NB4 (cell line): Measurements from ENCODE around the gene MAST1.

Source experiments
- DNase-seq: peaks from one replicate; pipeline ENCODE4 v3.0.0; 2010; ENCODE audit warnings: low read depth
- H3K4me3 ChIP-seq: one replicate; pipeline ENCODE4 v1.5.1; 2011; ENCODE audit warnings: mild to moderate bottlenecking, low read depth, low read length, moderate library complexity
- MYC ChIP-seq: IDR thresholded peaks from 2 replicates; pipeline ENCODE4 v1.6.1; 2011; ENCODE audit warnings: low read depth, low read length
- POLR2A ChIP-seq: IDR thresholded peaks from 2 replicates; pipeline ENCODE4 v1.6.1; 2011; ENCODE audit warnings: mild to moderate bottlenecking; ENCODE audit not compliant: insufficient read length; ENCODE audit errors: extremely low read depth
- TF ChIP-seq, protein P1 (sequence below): IDR thresholded peaks from one replicate; pipeline ENCODE4 v1.5.1; 2012; ENCODE audit warnings: low read depth, low read length
- TF ChIP-seq, protein P2 (sequence below): IDR thresholded peaks from 2 replicates; pipeline ENCODE4 v1.6.1; 2011; ENCODE audit warnings: low read depth, low read length

MAST1 gene

DNA sequence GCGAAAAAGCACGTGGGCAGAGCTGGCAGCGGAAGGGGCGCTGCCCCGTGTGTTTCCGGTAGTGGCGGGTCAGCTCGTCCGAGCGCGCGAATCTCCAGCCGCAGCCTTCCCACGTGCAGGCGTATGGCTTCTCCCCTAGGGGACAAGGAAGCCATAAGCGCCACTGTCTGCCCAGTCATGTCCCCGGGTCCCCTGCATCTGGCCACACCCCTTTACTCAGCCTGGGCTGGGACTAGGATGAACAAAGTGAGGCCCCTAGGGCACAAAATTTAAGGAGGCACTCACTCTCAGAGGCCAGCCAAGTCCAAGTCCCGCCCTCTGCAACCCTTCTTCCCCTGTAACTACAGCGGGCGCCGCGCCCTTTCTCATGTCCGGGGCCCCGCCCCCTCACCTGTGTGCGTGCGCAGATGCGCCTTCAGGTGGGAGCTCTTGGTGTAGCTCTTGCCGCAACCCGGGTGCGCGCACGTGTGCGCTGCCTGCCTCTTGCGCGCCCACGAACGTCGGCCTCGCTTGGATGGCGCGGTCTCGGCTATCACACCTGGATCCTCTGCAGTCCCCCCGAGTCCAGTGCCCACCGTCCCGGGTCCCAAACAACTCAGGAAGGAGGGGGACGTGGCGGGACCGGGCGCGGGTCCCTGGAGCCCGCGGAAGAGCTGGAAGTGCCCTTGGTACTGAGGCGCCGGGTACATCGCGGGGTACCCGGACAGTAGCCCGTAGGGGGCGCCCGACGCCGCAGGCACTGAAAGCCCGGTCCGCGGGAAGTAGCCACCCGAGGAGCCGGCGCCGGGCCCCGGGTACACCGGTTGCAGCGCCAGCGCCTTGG, 46.8 kb downstream of the MAST1 start:
- TF ChIP-seq, protein P1, sequence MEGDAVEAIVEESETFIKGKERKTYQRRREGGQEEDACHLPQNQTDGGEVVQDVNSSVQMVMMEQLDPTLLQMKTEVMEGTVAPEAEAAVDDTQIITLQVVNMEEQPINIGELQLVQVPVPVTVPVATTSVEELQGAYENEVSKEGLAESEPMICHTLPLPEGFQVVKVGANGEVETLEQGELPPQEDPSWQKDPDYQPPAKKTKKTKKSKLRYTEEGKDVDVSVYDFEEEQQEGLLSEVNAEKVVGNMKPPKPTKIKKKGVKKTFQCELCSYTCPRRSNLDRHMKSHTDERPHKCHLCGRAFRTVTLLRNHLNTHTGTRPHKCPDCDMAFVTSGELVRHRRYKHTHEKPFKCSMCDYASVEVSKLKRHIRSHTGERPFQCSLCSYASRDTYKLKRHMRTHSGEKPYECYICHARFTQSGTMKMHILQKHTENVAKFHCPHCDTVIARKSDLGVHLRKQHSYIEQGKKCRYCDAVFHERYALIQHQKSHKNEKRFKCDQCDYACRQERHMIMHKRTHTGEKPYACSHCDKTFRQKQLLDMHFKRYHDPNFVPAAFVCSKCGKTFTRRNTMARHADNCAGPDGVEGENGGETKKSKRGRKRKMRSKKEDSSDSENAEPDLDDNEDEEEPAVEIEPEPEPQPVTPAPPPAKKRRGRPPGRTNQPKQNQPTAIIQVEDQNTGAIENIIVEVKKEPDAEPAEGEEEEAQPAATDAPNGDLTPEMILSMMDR: peak; percentile 62
- TF ChIP-seq POLR2A: no peak
- TF ChIP-seq MYC: no peak
- TF ChIP-seq, protein P2, sequence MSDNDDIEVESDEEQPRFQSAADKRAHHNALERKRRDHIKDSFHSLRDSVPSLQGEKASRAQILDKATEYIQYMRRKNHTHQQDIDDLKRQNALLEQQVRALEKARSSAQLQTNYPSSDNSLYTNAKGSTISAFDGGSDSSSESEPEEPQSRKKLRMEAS: no peak
- H3K4me3 ChIP-seq: peak overlapping the region; percentile 38
- peak; percentile 82 for DNase-seq

DNA sequence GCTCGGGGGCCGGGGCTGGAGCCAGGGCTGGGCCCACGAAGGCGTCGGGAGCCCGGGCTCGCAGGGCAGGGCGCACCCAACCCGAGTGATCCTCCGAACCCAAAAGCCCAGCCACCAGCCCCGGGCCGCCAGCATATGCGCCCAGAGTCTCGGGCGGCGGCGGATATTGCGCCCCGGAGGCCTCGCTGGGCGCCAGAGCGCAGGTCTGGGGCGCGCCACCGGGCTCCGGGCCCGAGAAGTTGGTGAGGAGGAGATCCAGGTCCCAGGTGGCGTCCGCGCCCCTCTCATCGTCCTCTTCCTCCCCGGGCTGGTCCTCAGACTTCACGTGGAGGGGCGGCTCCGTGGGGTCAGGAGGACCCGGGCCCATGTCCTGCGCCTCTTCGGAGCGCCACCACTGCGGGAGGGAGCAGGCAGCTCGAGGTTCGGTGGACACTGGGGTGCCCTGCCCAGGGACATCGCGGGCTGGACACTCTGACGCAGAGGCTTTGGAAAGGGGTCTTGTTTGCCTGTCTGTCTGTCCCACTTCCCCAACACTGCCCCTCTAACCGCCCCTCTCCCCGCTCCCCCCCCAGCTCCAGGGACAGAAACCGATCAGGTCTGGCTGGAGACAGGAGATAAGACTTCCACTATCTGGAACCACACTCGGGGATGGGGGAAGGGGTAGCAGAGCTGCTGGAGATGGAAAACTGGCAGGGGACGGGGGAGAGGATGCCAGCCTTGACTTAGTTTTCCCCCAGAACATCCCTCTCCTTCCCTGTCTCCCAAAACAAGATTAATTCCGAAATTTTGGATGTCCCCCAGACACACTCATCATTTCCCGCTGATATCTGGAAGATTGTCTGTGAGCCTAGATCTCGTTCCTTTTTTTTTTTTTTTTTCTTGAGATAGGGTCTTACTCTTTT, 47.7 kb downstream of the MAST1 start:
- H3K4me3 ChIP-seq: no peak overlapping the region
- no peak for TF ChIP-seq POLR2A
- TF ChIP-seq, protein P1: no peak
- TF ChIP-seq, protein P2: no peak
- TF ChIP-seq MYC: no peak
- DNase-seq: no peak

DNA sequence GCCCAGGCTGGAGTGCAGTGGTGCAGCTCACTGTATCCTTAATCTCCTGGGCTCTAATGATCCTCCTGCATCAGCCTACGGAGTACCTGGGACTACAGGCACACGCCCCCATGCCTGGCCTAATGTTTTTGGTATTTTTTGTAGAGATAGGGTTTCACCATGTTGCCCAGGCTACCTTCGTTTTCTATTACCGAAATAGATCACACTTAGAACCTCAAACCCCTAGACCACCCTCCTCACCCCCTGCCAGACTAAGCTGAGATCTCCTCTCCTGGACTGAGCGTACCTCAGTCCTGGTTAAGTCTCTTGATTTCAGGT, 48.3 kb downstream of the MAST1 start:
- TF ChIP-seq, protein P2: no peak
- TF ChIP-seq MYC (no peak), POLR2A (no peak)
- TF ChIP-seq, protein P1: no peak
- H3K4me3 ChIP-seq: no peak overlapping the region
- DNase-seq: no peak

DNA sequence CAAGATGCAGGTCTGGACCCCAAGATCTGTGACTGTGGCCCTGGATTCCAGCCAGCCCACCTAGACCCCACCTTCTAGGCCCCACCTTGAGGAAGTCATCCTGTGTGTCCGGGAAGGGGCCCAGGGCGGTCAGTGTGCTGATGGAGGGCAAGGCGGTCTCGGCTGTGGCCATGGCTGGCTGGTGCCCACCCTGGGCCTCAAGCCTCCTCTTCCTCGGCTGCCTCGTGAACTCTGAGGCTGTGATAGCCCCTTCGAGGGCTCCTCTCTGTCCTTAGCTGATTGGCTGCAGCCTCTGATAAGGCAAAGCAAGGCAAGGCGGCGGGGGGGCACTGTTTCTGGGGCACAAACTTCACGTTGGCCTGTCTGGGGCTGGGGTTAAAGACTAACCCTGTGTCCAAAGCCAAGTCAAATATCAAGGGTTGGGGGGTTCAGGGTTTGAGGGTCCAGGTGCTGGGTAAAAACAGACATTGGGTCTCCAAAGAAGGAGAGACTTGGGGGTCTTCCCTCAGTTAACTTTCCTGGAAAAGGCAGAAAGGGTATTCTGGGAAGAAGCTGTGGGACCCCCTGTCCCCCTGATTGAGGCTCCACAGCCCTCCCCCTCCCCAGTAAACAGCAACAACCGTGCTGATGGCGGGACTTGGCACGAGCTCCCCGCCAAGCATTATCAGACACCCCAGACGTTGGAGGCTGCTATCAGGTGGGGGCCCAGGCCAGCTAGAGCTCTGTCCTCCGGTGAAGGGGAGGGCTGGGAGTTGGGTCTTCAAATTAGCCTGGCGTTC, 48.8 kb downstream of the MAST1 start, which contains the start of gene KLF1:
TSS of gene KLF1 (minus strand) at position 233 of the 779 bp plus-strand sequence. CDS start at position 172, 61 bp downstream.
- TF ChIP-seq MYC: no peak
- TF ChIP-seq, protein P2: no peak
- TF ChIP-seq, protein P1: no peak
- TF ChIP-seq POLR2A: no peak
- H3K4me3 ChIP-seq: no peak within 1 kb of the TSS
- DNase-seq: no peak

DNA sequence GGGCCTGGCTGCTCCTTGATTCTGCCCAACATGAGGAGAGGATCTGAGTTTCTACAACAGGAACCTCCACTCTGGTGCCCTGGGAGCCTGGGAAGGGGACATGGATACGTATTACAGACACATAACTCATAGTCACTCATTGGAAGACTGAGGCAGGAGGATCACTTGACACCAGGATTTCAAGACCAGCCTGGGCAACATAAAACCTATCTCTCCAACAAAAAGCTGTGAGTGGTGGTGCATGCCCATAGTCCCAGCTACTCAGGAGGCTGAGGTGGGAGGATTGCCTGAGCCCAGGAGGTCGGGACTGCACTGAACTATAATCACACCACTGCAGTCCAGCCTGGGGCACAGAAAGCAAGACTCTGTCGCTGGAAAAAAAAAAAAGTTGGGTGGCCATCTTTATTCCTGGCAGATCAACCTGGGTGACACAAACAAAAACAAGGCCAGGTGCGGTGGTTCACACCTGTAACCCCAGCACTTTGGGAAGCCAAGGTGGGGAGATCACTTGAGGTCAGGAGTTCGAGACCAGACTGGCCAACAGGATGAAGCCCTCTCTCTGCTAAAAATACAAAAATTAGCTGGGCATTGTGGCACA, 49.8 kb downstream of the MAST1 start:
- no peak overlapping the region for H3K4me3 ChIP-seq
- DNase-seq: no peak
- TF ChIP-seq, protein P1: no peak
- TF ChIP-seq, protein P2: no peak
- TF ChIP-seq MYC: no peak
- no peak for TF ChIP-seq POLR2A
